PC-3 (cell line): ENCODE results near the gene EMCN. TPM values are rescaled to one million over a fixed set of nuclear protein-coding genes. Genes with fewer than 3 reads are reported as not detected.

ENCODE experiments used
- ATAC-seq: fragments of 200-7000 bp; cut with Tn5 transposase; 2 replicates; pipeline ENCODE4 v1.9.1; 2020; ENCODE audit warnings: mild to moderate bottlenecking, moderate library complexity
- BruUV-seq: library from RNA; stranded (reverse); fragments of 400-500 nt; replicated peaks from 2 replicates; lab custom pipeline; 2021; lab: Mats Ljungman, UMichigan
- CTCF ChIA-PET: fragments of 300-600 bp; sonication (Branson Sonifier 250); formaldehyde crosslinking; loops from one replicate; lab custom pipeline; 2022; ENCODE audit warnings: antibody characterized with exemption; lab: Charles Lee
- POLR2A ChIA-PET: fragments of 300-600 bp; sonication (Branson Sonifier 250); formaldehyde crosslinking; loops from one replicate; lab custom pipeline; 2022; ENCODE audit warnings: antibody characterized with exemption; ENCODE audit not compliant: unreplicated experiment; lab: Charles Lee
- DNase-seq: peaks from one replicate; pipeline ENCODE4 v3.0.0-alpha.2; 2015
- H2AFZ ChIP-seq: fragments of 300-600 bp; sonication (generic); 2 replicates; pipeline ENCODE4 v1.6.0; 2016; ENCODE audit warnings: antibody characterized with exemption, low read length
- H3F3A ChIP-seq: fragments of 300-600 bp; sonication (generic); one replicate; pipeline ENCODE4 v1.6.0; 2017; ENCODE audit warnings: antibody characterized with exemption, low read length, control low read depth, mild to moderate bottlenecking; ENCODE audit not compliant: unreplicated experiment
- H3K27ac ChIP-seq: fragments of 300-600 bp; sonication (generic); 2 replicates; pipeline ENCODE4 v1.5.1; 2016; ENCODE audit warnings: mild to moderate bottlenecking, low read length
- H3K27me3 ChIP-seq: fragments of 300-600 bp; sonication (generic); 2 replicates; pipeline ENCODE4 v1.6.1; 2016; ENCODE audit warnings: low read length, mixed read lengths
- H3K36me3 ChIP-seq: fragments of 300-600 bp; sonication (generic); 2 replicates; pipeline ENCODE4 v1.6.1; 2016; ENCODE audit warnings: low read depth, mixed run types, low read length, mixed read lengths
- H3K4me1 ChIP-seq: fragments of 300-600 bp; sonication (generic); 2 replicates; pipeline ENCODE4 v1.5.1; 2016; ENCODE audit warnings: low read length; ENCODE audit not compliant: insufficient read depth
- H3K4me2 ChIP-seq: fragments of 300-600 bp; sonication (generic); 2 replicates; pipeline ENCODE4 v1.6.0; 2016; ENCODE audit warnings: low read length
- H3K4me3 ChIP-seq: fragments of 300-600 bp; sonication (generic); 2 replicates; pipeline ENCODE4 v1.5.1; 2016; ENCODE audit warnings: mild to moderate bottlenecking, low read length, mixed read lengths
- H3K79me2 ChIP-seq: fragments of 300-600 bp; sonication (generic); 2 replicates; pipeline ENCODE4 v1.6.1; 2017; ENCODE audit warnings: low read length, mixed read lengths
- H3K9ac ChIP-seq: fragments of 300-600 bp; sonication (generic); 2 replicates; pipeline ENCODE4 v1.6.0; 2016; ENCODE audit warnings: mild to moderate bottlenecking, low read length
- H3K9me2 ChIP-seq: fragments of 300-600 bp; sonication (generic); replicated peaks from 2 replicates; pipeline ENCODE4 v1.6.1; 2016; ENCODE audit warnings: mixed run types, low read length, mixed read lengths
- H3K9me3 ChIP-seq: fragments of 300-600 bp; sonication (generic); 2 replicates; pipeline ENCODE4 v1.6.1; 2016; ENCODE audit warnings: low read length, mixed read lengths
- H4K20me1 ChIP-seq: fragments of 300-600 bp; sonication (generic); 2 replicates; pipeline ENCODE4 v1.6.1; 2016; ENCODE audit warnings: low read length, mixed read lengths
- EZH2 ChIP-seq: fragments of 300-600 bp; sonication (generic); IDR thresholded peaks from one replicate; pipeline ENCODE4 v1.6.1; 2017; ENCODE audit warnings: antibody characterized with exemption, mild to moderate bottlenecking, low read length; ENCODE audit not compliant: unreplicated experiment
- EZH2phosphoT487 ChIP-seq: fragments of 300-600 bp; sonication (generic); IDR thresholded peaks from 2 replicates; pipeline ENCODE4 v1.6.1; 2018; ENCODE audit warnings: mild to moderate bottlenecking, antibody characterized with exemption, low read length, borderline replicate concordance
- intact Hi-C: fragments of 100-400 bp; cut with micrococcal nuclease; formaldehyde crosslinking; loops from 2 replicates; pipeline ENCODE4 v1.9.0; 2023
- total RNA-seq: library from RNA; depleted of rRNA; stranded (reverse); fragments of >200 nt; gene quantifications from 2 replicates; pipeline ENCODE4 v1.2.3, GENCODE V29; 2014
- TF ChIP-seq, protein P1 (sequence below): fragments of 300-600 bp; sonication (generic); conservative IDR thresholded peaks from 2 replicates; pipeline ENCODE4 v1.5.1; 2017; ENCODE audit warnings: antibody characterized with exemption, low read depth, mild to moderate bottlenecking, low read length

EMCN gene
- total RNA-seq, 1 experiment from 2014 or later = not detected

DNA sequence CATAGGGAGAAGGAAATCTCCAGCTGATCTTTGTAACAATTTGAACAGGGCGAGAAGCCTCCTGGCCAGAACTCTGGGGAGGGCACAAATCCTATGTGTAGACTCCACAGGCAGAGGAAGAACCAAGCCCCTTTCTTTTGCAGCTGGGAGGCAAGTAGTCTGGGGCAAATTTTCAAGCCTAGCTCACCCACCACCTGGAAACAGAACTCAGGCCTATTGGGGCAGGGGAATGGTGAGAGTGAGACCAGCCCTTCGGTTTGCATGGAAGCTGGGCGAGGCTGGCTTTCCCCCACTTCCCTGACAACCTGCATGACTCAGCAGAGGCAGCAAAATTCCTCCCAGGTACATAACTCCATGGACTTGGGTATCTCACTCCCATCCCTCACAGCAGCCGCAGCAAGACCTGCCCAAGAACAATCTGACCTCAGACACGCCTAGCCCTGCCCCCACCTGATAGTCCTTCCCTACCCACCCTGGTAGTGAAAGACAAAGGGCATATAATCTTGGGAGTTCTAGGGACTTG, 138.2 kb downstream of the EMCN start:
- no peak overlapping the region for H3K4me2 ChIP-seq
- BruUV-seq = no TSS peak
- no peak overlapping the region for H3K27ac ChIP-seq
- H4K20me1 ChIP-seq = no peaks in the 10 kb centered on the region
- H3F3A ChIP-seq = no peaks in the 10 kb centered on the region
- TF ChIP-seq EZH2phosphoT487 (no peak), EZH2 (no peak)
- TF ChIP-seq, protein P1, sequence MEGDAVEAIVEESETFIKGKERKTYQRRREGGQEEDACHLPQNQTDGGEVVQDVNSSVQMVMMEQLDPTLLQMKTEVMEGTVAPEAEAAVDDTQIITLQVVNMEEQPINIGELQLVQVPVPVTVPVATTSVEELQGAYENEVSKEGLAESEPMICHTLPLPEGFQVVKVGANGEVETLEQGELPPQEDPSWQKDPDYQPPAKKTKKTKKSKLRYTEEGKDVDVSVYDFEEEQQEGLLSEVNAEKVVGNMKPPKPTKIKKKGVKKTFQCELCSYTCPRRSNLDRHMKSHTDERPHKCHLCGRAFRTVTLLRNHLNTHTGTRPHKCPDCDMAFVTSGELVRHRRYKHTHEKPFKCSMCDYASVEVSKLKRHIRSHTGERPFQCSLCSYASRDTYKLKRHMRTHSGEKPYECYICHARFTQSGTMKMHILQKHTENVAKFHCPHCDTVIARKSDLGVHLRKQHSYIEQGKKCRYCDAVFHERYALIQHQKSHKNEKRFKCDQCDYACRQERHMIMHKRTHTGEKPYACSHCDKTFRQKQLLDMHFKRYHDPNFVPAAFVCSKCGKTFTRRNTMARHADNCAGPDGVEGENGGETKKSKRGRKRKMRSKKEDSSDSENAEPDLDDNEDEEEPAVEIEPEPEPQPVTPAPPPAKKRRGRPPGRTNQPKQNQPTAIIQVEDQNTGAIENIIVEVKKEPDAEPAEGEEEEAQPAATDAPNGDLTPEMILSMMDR = no peak
- no peak for ATAC-seq
- intact Hi-C loops = no loop called here
- peak; percentile 23 for DNase-seq
- no peaks in the 10 kb centered on the region for H3K36me3 ChIP-seq
- CTCF ChIA-PET = no interaction called here
- no peaks in the 10 kb centered on the region for H3K4me1 ChIP-seq
- no peaks in the 10 kb centered on the region for H3K79me2 ChIP-seq
- H3K4me3 ChIP-seq = no peak overlapping the region
- H3K27me3 ChIP-seq = no peaks in the 10 kb centered on the region
- H3K9me3 ChIP-seq = no peaks in the 10 kb centered on the region
- no peaks in the 10 kb centered on the region for H3K9me2 ChIP-seq
- no peak overlapping the region for H2AFZ ChIP-seq
- H3K9ac ChIP-seq = no peak overlapping the region
- POLR2A ChIA-PET = no interaction called here

DNA sequence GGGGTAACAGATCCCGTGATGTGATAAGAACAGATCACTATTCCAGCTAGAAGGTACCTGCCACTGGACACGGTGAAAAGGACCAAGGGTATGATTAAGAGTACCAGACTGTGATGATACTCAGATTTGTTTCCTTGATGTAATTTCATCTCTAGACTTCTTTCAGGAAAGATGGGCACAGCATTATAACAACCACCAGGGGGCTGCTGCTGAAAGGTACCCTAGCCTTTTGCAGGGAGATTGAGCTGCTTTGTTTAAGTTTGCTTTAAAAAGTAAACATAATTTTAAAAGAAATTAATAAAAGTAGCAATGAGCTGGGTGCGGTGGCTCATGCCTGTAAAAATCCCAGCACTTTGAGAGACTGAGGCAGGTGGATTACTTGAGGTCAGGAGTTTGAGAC, 145.4 kb downstream of the EMCN start:
- no peaks in the 10 kb centered on the region for H3F3A ChIP-seq
- H4K20me1 ChIP-seq = no peaks in the 10 kb centered on the region
- no peaks in the 10 kb centered on the region for H3K9me3 ChIP-seq
- no peaks in the 10 kb centered on the region for H3K4me1 ChIP-seq
- H3K27me3 ChIP-seq = no peaks in the 10 kb centered on the region
- intact Hi-C loops = loop anchor here (5.0 kb wide), 1 partner anchor 370 kb away; no protein-coding TSS in a partner anchor
- no peak overlapping the region for H3K4me2 ChIP-seq
- no peak for TF ChIP-seq EZH2phosphoT487
- no peak for TF ChIP-seq EZH2
- TF ChIP-seq, protein P1 = peak; percentile 59
- no peaks in the 10 kb centered on the region for H3K79me2 ChIP-seq
- H3K9ac ChIP-seq = no peak overlapping the region
- H3K9me2 ChIP-seq = no peaks in the 10 kb centered on the region
- no peak overlapping the region for H3K4me3 ChIP-seq
- ATAC-seq (no peak), DNase-seq (peak; percentile 30)
- POLR2A ChIA-PET = no interaction called here
- H3K36me3 ChIP-seq = no peaks in the 10 kb centered on the region
- no peak overlapping the region for H3K27ac ChIP-seq
- no peak overlapping the region for H2AFZ ChIP-seq
- no TSS peak for BruUV-seq
- CTCF ChIA-PET = no interaction called here

DNA sequence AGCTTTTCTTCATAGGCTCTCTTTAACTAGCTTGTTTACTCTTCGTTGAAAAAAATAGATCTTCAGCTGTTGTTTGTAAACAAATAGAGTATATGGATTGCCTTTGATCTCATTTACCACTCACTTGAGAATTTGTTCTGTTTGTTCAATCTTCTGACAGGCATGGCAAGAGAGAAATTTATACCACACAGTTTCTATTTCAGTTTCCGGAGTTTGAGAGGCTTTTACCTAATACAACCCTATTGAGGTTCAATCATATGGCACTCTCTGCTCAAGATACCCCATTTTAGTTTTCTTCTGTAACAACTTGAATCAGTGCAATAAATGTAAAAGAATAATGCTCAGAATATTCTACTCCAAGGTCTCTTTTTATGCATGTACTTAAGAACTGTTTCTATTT, 148.0 kb downstream of the EMCN start:
- no TSS peak for BruUV-seq
- Histone ChIP-seq H3K9ac (no peak overlapping the region), H3K4me2 (no peak overlapping the region), H3K4me3 (no peak overlapping the region), H2AFZ (no peak overlapping the region), H3K4me1 (no peaks in the 10 kb centered on the region), H3K9me3 (no peaks in the 10 kb centered on the region), H3K27ac (no peak overlapping the region), H3K9me2 (no peaks in the 10 kb centered on the region), H4K20me1 (no peaks in the 10 kb centered on the region), H3F3A (no peaks in the 10 kb centered on the region), H3K79me2 (no peaks in the 10 kb centered on the region), H3K36me3 (no peaks in the 10 kb centered on the region), H3K27me3 (no peaks in the 10 kb centered on the region)
- CTCF ChIA-PET = no interaction called here
- no peak for TF ChIP-seq EZH2phosphoT487
- TF ChIP-seq, protein P1 = no peak
- no peak for TF ChIP-seq EZH2
- DNase-seq = no peak
- ATAC-seq = no peak
- intact Hi-C loops = loop anchor here (5.0 kb wide), 1 partner anchor 372 kb away; no protein-coding TSS in a partner anchor
- POLR2A ChIA-PET = no interaction called here
